HEK293 (cell line): Measurements from ENCODE around the gene ZHX3.

Experiments used
- CTCF ChIP-seq: fragments of 450-650 bp; formaldehyde crosslinking; IDR thresholded peaks from 2 replicates; pipeline ENCODE4 v1.5.1; 2016; ENCODE audit warnings: missing biosample characterization, missing genetic modification characterization
- KLF16 ChIP-seq: fragments of 450-650 bp; formaldehyde crosslinking; IDR thresholded peaks from 2 replicates; pipeline ENCODE4 v1.5.1; 2017; ENCODE audit warnings: missing biosample characterization, missing genetic modification characterization
- ZBTB20 ChIP-seq: fragments of 450-650 bp; formaldehyde crosslinking; IDR thresholded peaks from 2 replicates; pipeline ENCODE4 v1.5.1; 2016; ENCODE audit warnings: missing biosample characterization, missing genetic modification characterization

GRCh38 chr20:41221614-41222218 lies 95.8 kb downstream of the ZHX3 start:
- TF ChIP-seq CTCF (tag by site-specific recombination) (no peak), ZBTB20 (tag by site-specific recombination) (no peak), KLF16 (no peak)
